Esophagus muscularis mucosa (tissue), 4 donors: Measurements from ENCODE around the gene MUS81. TPM values are rescaled to one million over a fixed set of nuclear protein-coding genes. Genes with fewer than 3 reads are reported as not detected.

ENCODE experiments used
- DNase-seq: peaks from one replicate; pipeline ENCODE4 v3.0.0-alpha.2; 2017; ENCODE audit errors: extremely low spot score
- H3K27ac ChIP-seq, 4 donors: fragments of 200-600 bp; sonication (generic); replicated peaks in 1 of 4; 1 replicate in 3 of 4; 2 replicates in 1 of 4; pipeline ENCODE4 v1.5.1; 2016 to 2019; ENCODE audit warnings: mild to moderate bottlenecking in 1 of 4
- H3K27me3 ChIP-seq, 4 donors: fragments of 200-600 bp; sonication (generic); one replicate each; pipeline versions ENCODE4 v1.5.1 to v1.6.0; 2016 to 2019
- H3K36me3 ChIP-seq, 4 donors: fragments of 200-600 bp; sonication (generic); one replicate each; pipeline ENCODE4 v1.5.1; 2016 to 2019
- H3K4me1 ChIP-seq, 4 donors: fragments of 200-600 bp; sonication (generic); one replicate each; pipeline ENCODE4 v1.5.1; 2016 to 2019
- H3K4me3 ChIP-seq, 4 donors: fragments of 200-600 bp; sonication (generic); 1 replicate in 2 of 4; 2 replicates in 2 of 4; pipeline ENCODE4 v1.5.1; 2016 to 2019; ENCODE audit warnings: mild to moderate bottlenecking in 4 of 4, moderate library complexity in 1 of 4
- H3K9me3 ChIP-seq, 4 donors: fragments of 200-600 bp; sonication (generic); 1 replicate in 3 of 4; 2 replicates in 1 of 4; pipeline ENCODE4 v1.5.1; 2016 to 2019
- CTCF ChIP-seq, 3 experiments: fragments of 200-600 bp in 2 of 3; fragments of 450-650 bp in 1 of 3; sonication (generic) in 2 of 3; IDR thresholded peaks; one replicate each; pipeline ENCODE4 v1.5.1; 2017 to 2019; ENCODE audit warnings: antibody characterized with exemption in 3 of 3, mild to moderate bottlenecking in 2 of 3, moderate library complexity in 1 of 3
- EP300 ChIP-seq: sonication (generic); formaldehyde crosslinking; IDR thresholded peaks from one replicate; pipeline ENCODE4 v1.6.1; 2017; ENCODE audit warnings: antibody characterized with exemption
- POLR2A ChIP-seq: fragments of 450-650 bp; IDR thresholded peaks from one replicate; pipeline ENCODE4 v1.6.1; 2017; ENCODE audit warnings: antibody characterized with exemption, moderate library complexity, mild to moderate bottlenecking, low read depth
- POLR2AphosphoS5 ChIP-seq, 2 donors: sonication (generic); formaldehyde crosslinking; IDR thresholded peaks; one replicate each; pipeline ENCODE4 v1.6.1; 2017; ENCODE audit warnings: antibody characterized with exemption in 2 of 2
- WGBS: methylation state at CpG from one replicate; pipeline ENCODE4 v1.1.5; 2018; 5-methylcytosine and 5-hydroxymethylcytosine counted together
- intact Hi-C: fragments of 100-400 bp; cut with DNase I; formaldehyde crosslinking; loops from one replicate; pipeline ENCODE4 v1.15.1; 2023
- total RNA-seq, 4 donors: library from RNA; depleted of rRNA; stranded (reverse); fragments of >200 nt; gene quantifications; one replicate each; pipeline versions ENCODE4 v1.1.0 to v1.2.1, GENCODE V29; 2016

The MUS81 gene
- total RNA-seq, 4 donors from 2014 or later, result 42.2 to 74.2 (median 58.3) TPM

- 79% methylated on average over 8 of the region's 10 CpGs for WGBS
- Histone ChIP-seq H3K27me3 (no peaks in the 10 kb centered on the region), H3K4me1 (peaks cover 21 to 49% (median 38%) of the 10 kb centered on the region in 4 donors), H3K9me3 (peaks cover 0 to 9% (median 3%) of the 10 kb centered on the region in 4 donors), H3K27ac (no peak overlapping the region), H3K36me3 (peaks cover 22 to 65% (median 60%) of the 10 kb centered on the region in 4 donors), H3K4me3 (no peak overlapping the region)
- intact Hi-C loops, result no loop called here
- TF ChIP-seq POLR2AphosphoS5 (IDR thresholded peaks at IDR 0.05), result no peak
- no peak for TF ChIP-seq CTCF (IDR thresholded peaks at IDR 0.05)
- TF ChIP-seq EP300, result no peak
- TF ChIP-seq POLR2A, result no peak
- DNase-seq, result no peak
Measured at GRCh38 chr11:65851811-65852507, 8.3 kb upstream of the MUS81 start.

GRCh38 chr11:65852508-65853245 lies 7.6 kb upstream of the MUS81 start:
- intact Hi-C loops, result no loop called here
- Histone ChIP-seq H3K27ac (peak overlapping the region in 1 of 4 donors; percentile 19), H3K4me3 (no peak overlapping the region), H3K36me3 (peaks cover 22 to 65% (median 60%) of the 10 kb centered on the region in 4 donors), H3K27me3 (no peaks in the 10 kb centered on the region), H3K4me1 (peaks cover 21 to 49% (median 38%) of the 10 kb centered on the region in 4 donors), H3K9me3 (peaks cover 0 to 9% (median 3%) of the 10 kb centered on the region in 4 donors)
- DNase-seq, result no peak
- TF ChIP-seq CTCF (IDR thresholded peaks at IDR 0.05) (no peak), POLR2AphosphoS5 (IDR thresholded peaks at IDR 0.05) (no peak), POLR2A (no peak)
- 88% methylated on average over 25 of the region's 33 CpGs for WGBS

- no peak for DNase-seq
- intact Hi-C loops, result no loop called here
- TF ChIP-seq POLR2AphosphoS5 (IDR thresholded peaks at IDR 0.05), result no peak
- no peak for TF ChIP-seq EP300
- TF ChIP-seq CTCF (IDR thresholded peaks at IDR 0.05), result no peak
- TF ChIP-seq POLR2A, result no peak
- Histone ChIP-seq H3K27me3 (no peaks in the 10 kb centered on the region), H3K9me3 (peaks cover 0 to 9% (median 3%) of the 10 kb centered on the region in 4 donors), H3K4me1 (peaks cover 21 to 49% (median 39%) of the 10 kb centered on the region in 4 donors), H3K36me3 (peaks cover 22 to 65% (median 60%) of the 10 kb centered on the region in 4 donors), H3K4me3 (no peak overlapping the region), H3K27ac (peak overlapping the region in 1 of 4 donors; percentile 19)
- WGBS, result 79% methylated on average over 6 of the region's 6 CpGs
Measured at GRCh38 chr11:65853246-65853979, 6.8 kb upstream of the MUS81 start.

- no peak for DNase-seq
- intact Hi-C loops, result no loop called here
- H3K4me3 ChIP-seq, result no peak overlapping the region
- no peak for TF ChIP-seq POLR2AphosphoS5 (IDR thresholded peaks at IDR 0.05)
- TF ChIP-seq POLR2A, result no peak
- no peak for TF ChIP-seq CTCF (IDR thresholded peaks at IDR 0.05)
- TF ChIP-seq EP300, result no peak
- peaks cover 21 to 51% (median 45%) of the 10 kb centered on the region in 4 donors for H3K4me1 ChIP-seq
- WGBS, result 94% methylated on average over 3 of the region's 4 CpGs
- H3K36me3 ChIP-seq, result peaks cover 22 to 65% (median 60%) of the 10 kb centered on the region in 4 donors
- peak overlapping the region in 1 of 4 donors; percentile 100 for H3K27ac ChIP-seq
- peaks cover 0 to 9% (median 3%) of the 10 kb centered on the region in 4 donors for H3K9me3 ChIP-seq
- no peaks in the 10 kb centered on the region for H3K27me3 ChIP-seq
Measured at GRCh38 chr11:65854161-65854592, 6.1 kb upstream of the MUS81 start.
